ENCODE data around the gene SMYD5.
"Not testable (repeated sequence)": the region's sequence is repeated elsewhere in the genome, so short reads cannot be mapped to it uniquely, and the experiment has no call there.

Gene SMYD5

GRCh38 chr2:73214120-73215035, at the start of gene SMYD5:
TSS of gene SMYD5 (plus strand) at chr2:73214245. CDS start at chr2:73214267, 22 bp downstream.
- DNase-seq = peak; percentile 17 to 83

DNA sequence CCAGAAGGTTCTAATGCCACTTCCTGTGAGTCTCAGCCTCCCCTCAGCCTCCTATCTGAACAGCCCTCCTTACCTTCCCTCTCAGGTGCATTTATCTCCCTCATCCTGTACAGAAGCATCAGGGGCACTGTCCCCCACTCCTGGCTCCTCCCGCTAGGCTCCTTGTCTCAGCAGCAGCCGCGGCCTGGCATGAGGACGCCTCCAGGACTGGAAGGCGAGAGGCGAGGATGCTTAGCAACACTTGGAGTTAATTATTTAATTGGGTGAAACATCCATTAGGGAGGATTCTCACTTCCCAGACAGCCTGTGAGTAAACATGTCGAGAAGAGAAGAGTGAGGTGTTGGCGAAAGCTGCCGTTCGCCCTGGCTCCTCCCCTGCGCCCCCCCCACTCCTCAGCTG, 48.1 kb upstream of the SMYD5 start:
- DNase-seq = not testable (repeated sequence)

GRCh38 chr2:73166813-73167212, 47.2 kb upstream of the SMYD5 start:
- not testable (repeated sequence) for DNase-seq

GRCh38 chr2:73168348-73168747, 45.7 kb upstream of the SMYD5 start:
- not testable (repeated sequence) for DNase-seq

DNA sequence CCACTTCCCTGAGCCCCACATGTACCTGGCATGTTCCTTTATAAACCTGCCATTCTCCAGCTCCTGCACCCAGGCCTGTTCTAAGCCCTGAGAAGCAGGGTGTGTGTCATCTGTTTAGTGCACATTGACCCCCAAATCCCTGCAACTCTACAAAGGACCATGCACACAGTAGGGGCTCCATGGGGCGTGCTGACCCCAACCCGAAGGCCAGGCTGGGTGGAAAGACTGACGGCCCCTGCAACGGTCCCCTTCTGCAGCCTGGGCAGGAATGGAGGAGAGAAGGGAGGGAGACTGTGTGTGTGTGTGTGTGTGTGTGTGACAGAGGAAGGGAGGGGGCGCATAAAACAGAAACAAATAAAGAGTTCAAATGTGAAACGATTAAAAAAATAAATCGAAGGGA, 43.7 kb upstream of the SMYD5 start:
- DNase-seq = not testable (repeated sequence)

DNA sequence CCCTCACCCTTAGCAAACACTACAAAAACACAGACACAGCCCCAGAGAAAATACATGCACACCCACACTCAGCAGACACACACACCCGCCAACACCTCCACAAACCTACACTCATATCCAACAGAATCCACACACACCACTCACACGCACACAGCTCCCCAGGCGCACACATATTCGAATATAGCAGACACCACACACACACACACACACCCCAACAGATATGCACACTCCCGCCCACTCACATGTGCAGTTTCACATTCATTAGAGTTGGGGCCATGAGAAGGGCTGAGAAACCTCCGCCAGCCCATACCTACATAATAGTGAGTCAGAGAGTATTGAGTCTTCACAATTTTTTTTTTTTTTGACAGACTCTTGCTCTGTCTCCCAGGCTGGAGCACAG, 41.1 kb upstream of the SMYD5 start:
- no peak for DNase-seq

GRCh38 chr2:73173781-73174180, 40.3 kb upstream of the SMYD5 start:
- DNase-seq = no peak

DNA sequence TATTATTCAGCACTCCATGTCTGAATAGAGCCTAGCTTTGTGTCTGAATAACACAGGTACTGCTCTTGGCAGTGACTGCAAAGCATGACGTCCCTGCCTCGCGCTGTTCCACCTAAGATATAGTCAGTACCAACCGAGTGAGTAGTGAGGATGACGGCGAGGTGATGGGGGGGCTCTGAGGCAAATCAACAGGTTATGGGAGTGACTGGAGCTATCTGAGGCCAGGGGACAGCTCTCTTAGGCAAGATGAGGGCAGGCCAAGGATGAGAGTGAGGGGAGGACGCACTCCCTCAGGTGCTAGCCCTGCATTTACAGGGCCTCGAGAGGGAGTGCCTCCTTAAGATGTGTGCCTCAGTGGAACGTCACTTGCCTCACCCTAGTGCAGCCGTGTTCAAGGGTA, 39.8 kb upstream of the SMYD5 start:
- no peak for DNase-seq

DNA sequence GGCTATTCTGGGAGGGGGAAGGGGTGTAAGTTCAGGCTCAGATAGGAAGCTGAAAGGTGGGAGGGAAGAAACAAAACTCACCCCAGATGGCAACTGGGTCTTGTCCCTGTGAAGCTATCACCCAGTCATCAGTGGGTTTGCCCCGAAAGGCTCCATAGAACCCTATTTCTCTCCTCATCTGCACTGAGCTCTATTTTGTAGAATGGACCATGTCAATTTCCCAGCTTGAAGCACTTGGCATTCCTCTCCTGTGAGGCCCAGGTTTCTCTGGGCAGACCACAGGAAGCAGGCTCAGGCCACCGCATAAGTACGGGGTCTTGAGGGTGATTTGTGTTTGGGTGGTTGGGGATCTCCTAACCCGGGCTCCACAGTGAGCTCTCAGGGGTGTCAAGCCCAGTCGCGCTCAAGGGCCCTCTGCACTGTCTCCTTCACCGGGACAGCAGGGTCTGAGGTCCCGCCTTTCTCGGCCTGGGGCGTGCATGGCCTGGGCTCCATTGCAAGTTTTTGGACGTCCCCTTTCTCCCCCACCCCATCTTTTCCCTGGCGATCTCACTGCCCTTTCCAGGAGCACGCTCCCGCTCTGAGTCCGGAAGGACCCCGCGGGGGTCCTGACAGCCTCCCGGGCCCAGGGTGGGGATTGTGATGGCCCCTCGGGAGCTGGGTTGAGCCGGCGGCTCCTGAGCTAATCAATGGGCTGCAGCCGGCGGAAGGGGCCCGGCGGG, 38.9 kb upstream of the SMYD5 start:
- DNase-seq = no peak

GRCh38 chr2:73175663-73176204, 38.3 kb upstream of the SMYD5 start:
- DNase-seq = no peak

DNA sequence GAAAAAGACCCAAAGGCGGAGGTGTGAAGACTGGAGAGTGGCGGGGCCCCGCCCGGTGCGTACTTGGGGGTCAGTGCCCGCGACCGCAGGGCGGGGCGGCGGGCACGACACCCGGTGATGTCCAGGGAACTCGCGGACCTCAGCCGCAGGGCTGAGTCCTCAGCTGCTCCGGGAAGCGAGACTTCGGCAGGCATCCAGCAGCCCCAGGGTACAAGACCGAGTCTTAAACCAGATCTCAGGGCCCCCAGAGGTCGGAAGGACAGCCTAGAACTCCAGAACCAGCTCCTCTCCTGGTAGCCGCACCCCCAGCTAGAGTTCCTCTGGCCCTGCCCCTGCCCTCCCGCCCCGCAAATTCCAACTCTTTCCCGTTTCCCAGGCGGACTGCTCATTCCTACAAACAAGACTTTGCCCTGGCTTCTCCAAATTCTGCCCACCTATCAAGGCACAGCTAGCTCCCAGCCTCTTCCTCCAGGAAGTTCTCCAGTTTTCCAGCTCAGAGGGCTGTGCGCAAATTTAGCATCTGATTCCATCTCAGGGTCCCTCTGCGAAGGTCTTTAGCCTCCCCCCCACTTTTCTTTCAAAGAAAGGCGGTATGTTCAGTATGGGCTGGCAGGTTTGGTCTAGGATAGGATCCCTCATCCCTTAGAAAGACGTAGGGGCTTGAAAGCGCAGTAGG, 37.7 kb upstream of the SMYD5 start:
- no peak for DNase-seq

DNA sequence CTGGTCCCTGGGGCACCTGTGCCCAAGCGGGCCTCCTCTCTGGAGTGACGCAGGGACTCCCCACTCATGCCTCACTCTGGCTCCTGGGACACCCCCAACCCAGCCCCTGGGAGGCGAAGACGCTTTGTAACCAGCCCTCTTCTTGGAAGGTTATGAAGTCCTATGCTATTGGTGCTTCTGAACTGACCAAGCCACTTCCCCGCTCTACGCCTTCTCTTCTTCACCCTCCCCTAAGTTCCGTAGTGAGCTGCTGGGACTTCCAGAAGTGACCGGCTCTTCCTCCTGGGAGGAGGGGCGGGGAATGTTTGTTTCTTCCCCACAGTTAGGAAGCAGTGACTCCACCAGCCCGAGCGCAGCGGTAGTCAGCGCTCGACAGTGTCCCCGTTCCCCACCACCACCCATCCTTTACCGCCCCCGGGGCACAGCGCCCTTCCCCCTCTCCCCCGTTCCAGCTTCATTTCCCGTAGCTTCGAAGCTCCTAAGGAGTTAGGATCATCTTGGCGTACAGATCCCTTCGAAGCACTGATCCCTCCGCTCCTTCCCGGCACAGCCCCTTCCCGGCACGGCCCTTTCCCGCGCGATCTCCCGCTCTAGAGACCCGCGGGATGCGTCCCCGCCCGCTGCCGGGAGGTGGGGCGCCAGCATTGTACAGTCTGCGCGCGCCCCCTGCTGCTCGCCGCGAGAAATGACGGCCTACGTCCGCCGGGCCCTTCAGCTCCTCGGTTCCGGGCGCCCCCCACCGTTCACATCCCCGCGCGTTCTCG, 37.0 kb upstream of the SMYD5 start:
- peak; percentile 74 to 90 for DNase-seq

DNA sequence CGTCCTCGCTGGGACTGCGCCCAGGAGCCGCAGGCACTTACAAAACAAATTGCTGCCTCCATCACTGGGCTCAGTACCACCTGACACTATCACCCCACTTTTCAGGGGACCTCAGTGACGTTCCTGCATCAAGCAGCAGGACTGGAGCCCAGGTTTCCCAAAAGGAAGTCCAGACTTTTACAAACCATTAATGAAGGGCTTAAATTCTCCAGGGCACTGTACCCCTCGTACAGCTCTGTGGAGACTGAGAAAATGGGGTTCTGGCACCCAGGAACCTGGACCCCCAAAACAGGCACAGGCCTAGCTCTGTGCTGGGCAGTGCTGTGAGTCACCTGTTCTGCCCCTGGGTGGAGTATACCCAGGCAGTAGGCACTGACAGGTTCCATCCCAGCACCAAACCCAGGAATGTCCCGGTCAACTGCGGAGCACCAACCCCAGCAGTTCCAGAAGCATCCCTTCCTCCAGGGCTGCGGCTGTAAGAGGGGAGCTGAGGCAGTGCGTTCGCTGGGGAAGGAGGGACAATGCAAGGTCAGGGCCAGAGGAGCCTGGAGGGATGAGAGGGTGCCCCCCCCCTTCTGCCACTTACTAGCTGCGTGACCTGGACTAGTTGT, 36.3 kb upstream of the SMYD5 start:
- DNase-seq = no peak

DNA sequence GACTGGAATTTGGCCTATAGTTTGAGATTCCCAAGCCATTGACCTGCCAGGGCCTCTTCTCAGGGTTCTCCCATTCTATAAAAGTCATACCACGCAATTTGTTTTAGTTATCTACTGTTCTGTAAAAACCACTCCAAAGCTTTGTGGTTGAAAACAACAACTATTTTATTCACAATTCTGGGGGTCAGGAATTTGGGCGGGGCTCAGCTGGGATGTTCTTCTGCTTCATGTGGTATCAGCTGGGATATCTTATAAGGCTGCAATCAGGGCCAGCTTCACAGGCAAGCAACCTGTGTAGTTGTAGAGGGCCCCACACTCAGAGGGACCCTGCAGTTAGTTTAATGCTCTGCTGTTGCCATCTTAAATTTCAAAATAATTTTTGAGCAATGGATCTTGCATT, 28.1 kb upstream of the SMYD5 start:
- DNase-seq = no peak

DNA sequence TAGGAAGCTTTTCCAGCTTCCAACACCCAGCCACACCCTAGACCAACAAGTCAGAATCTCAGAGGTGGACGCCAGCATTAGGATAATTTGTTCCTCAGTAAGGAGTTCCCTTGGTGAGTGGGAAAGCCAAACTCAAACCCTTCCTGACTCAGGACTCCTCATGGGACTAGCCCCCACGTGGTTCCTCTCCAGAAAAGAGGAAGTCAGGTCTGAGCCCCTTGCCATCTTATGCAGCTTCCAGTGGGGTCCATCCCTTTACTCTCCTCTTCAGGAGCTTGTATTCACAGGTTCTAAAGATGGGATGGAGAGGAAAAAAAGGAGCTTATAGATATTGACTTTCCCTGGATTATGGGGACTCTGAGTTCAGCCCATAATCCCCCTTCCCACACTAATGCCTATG, 26.5 kb upstream of the SMYD5 start:
- DNase-seq = no peak

DNA sequence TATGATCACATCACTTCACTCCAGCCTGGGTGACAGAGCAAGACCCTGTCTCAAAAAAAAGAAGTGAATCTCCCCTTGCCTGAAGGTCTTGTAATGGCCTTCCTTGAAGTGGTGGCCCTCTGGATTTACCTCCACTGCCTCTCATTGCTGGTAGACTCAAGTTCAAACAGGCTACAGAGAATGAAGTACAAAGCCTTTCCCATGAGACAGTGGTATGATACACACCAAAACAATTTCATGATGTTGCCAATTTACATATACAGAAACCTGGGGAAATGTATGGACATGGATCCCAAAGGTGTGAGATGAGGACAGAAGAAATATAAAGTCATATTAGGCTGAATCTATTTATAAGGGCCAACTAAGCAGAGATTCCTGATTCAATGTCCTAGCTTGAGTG, 16.5 kb upstream of the SMYD5 start:
- DNase-seq = no peak

- DNase-seq = not testable (repeated sequence)
Observed at GRCh38 chr2:73200281-73200680, 13.8 kb upstream of the SMYD5 start.

- no peak for DNase-seq
Observed at GRCh38 chr2:73202156-73203054, 11.6 kb upstream of the SMYD5 start, which contains the start of gene NOTO. TSS of gene NOTO (plus strand) at chr2:73202574. CDS start at chr2:73202667, 93 bp downstream.

DNA sequence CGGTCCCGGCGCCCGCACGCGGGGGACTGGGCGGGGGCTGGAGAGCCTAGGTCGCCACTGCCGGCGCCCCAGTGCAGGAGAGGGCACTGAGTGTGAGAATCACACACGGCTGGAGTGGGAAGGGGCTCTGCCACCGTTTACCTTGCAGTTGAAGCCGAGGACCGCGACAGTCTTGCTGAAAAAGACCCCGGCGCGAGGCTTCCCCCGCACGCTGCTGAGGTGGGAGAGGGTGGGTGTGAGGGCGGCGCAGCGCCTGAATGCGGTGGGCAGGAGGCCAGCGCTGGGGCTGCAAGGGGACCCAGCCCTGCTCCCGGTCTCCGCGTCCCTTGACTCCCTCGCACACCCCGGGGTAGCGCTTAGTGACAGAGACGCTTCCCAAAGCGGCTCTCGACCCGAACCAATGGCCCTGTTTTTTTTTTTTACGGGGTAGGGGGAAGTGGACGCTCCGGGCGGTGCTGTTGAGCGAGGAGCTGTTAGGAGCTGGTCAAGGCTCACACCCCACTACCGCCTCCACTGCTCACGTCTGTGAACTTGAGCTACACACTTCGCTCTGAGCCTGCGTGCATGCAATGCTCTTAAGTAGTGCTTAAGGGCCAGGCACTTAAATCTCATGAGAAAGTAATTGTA, 10.9 kb upstream of the SMYD5 start:
- DNase-seq = no peak

DNA sequence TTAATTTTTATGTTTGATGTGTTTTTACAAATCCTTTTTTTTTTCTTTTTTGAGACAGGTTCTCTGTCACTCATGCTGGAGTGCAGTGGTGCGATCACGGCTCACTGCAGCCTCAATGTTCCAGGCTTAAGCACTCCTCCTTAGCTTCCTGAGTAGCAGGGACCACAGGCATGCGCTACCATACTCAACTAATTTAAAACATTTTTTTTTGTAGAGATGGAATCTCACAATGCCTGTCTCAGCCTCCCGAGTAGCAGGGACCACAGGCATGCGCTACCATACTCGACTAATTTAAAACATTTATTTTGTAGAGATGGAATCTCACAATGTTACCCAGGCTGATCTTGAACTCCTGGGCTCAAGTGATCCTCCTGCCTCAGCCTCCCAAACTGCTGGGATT, 8.4 kb upstream of the SMYD5 start:
- no peak for DNase-seq
